Fibroblast of skin of left biceps (primary cell): ENCODE data around the gene TNFAIP2.
A peak's percentile ranks its signal among the peaks of the same experiment; 100 is the strongest.

ENCODE experiments used
- DNase-seq, 2 experiments: peaks; one replicate each; pipeline ENCODE4 v3.0.0-alpha.2; 2013; ENCODE audit warnings: low read depth in 2 of 2

TNFAIP2 gene

GRCh38 chr14:103122947-103123633, at the start of gene TNFAIP2:
Gene TNFAIP2, plus strand, starts transcription at chr14:103123461. Its CDS starts 2,997 bp downstream, at chr14:103126458.
- no peak for DNase-seq

DNA sequence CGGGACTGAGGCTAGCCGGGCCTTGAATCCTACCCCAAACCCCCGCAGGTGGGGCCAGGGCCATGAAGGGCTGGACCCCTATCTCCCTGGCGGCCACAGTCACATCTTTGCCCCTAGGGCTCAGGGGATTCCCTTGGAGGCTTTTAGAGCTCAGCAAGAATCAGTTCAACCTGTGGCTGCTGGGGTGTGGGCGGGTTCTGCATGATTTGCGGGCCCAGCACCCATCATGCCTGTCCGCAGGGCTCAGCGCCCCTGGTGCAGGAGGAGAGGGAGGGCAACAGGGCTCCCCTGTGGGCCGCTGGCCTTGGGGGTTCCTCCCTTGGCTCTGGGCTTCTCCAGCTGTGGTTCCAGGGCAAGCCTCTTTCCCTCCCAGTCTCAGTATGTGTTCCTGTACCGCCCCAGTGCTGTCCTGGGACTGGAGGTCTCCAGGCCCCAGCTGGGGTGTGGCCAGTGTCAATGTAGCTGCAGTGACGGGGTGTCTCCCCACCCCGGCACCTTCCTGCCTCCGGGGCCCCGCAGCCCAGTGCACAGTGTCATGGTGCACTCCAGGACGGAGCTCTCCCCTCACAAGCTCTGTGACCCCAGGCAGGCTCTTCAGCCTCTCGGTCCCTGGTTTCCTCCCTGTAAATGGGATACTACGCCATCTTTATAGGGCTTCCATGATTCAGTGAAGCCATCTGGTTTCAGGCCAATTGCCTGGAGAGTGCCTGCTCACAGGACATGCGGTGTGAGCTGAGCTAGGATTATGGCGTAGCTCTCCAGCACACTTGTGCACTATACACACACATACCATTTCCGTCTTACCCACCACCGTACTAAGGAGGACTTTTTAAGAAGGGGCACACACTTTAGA, 49.2 kb upstream of the TNFAIP2 start:
- no peak for DNase-seq

DNA sequence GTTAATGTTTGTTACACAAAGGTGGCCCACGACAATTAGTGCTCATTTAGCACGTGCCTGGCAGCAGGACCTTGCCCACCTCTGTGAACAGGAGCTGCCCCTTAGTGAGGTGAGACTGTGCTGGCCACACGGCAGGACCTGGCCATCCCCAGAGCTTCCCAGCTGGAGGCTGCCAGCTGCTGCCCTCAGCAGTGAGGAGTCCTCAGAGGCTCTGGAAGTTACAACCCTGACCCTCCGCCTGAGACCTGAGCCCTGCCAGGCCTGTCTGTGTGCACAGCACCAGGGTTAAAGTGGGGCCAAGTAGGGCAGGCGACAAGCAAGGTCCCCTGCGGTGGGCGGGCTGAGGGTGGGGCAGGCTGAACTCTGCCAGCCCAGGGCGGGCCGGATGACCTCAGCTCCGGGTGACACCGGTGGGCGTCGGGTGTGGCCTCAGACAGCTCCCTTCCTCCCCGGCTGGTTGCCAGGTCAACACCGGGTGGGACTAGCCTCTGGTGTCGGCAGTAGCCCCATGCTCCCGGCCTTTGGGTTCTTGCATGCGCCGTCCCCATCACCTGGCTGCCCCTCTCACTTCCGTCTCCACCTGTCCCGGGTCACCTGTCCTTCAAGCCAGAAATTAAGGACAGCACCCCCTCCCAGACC, 48.4 kb upstream of the TNFAIP2 start:
- DNase-seq = no peak

- DNase-seq = peak in 1 of 2 experiments; percentile 36
These were observed 44.9 kb upstream of the TNFAIP2 start for GRCh38 chr14:103078420-103078749.

GRCh38 chr14:103078860-103079587, 44.2 kb upstream of the TNFAIP2 start:
- DNase-seq = no peak

DNA sequence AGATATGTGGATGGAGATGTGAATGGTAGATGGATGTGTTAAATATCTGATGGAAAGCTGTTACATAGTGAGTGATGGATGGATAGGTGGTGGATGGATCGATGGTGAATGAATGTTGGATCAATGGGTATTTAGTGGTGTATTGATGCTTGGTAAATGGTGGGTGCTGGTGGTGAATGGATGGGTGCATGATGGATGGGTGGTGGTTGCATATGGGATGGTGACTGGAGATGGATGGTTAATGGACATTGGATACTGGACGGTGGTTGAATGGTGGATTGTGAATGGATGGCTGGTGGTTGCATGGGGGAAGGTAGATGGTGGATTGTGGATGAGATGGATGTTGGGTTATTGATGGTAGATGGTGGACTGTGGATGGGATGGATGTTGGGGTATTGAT, 41.3 kb upstream of the TNFAIP2 start:
- no peak for DNase-seq

GRCh38 chr14:103084021-103084919, 39.0 kb upstream of the TNFAIP2 start, which contains the start of gene LBHD2:
Gene LBHD2, plus strand, starts transcription at chr14:103084210. Its CDS starts 1,803 bp downstream, at chr14:103086013.
- no peak for DNase-seq

DNA sequence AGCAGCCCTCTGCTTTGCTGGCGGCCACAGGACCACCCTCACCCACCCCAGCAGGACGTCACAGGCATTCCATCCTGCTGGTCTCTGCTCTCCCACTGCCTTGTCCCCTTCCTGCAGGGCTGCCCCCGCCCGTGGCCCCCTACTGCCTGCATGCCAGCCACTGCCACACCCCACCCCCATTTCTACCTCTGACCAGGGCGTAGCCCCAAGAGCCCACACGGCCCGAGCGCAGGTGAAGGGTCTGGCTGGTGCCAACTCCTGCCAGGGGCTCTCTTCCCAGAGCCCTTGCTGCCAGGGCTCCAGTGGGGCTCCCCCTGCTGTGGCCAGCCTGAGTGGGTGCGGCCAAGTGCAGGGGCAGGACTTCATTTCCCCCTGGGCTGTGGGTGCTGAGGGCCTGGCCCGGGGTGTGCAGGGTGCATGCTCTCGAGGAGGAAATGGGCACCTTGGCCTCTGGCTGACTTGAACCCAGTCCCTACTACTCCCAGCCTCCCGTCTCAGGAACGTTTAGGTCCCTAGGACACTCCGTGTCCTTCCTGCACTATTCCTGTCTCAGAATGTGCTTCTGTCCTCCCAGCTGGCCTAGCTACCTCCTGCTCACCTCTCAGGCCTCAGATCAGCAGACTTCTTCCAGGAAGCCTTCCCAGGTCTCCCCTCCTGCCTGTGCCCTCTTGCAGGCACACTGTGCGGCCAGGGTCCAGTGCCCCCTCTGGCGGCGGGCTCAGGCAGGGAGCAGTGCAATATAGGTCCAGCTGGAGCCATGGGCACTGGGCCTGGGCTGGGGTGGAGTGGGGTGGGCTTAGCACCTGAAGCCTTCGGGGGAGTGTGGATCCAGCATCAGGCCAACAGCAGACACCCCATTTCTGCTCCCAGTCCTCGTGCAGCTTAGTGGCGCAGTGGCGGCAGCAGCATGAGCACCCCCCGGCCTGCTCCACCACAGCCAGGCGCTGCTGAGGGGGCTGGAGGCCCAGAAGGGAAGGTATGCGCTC, 37.9 kb upstream of the TNFAIP2 start:
- no peak for DNase-seq

DNA sequence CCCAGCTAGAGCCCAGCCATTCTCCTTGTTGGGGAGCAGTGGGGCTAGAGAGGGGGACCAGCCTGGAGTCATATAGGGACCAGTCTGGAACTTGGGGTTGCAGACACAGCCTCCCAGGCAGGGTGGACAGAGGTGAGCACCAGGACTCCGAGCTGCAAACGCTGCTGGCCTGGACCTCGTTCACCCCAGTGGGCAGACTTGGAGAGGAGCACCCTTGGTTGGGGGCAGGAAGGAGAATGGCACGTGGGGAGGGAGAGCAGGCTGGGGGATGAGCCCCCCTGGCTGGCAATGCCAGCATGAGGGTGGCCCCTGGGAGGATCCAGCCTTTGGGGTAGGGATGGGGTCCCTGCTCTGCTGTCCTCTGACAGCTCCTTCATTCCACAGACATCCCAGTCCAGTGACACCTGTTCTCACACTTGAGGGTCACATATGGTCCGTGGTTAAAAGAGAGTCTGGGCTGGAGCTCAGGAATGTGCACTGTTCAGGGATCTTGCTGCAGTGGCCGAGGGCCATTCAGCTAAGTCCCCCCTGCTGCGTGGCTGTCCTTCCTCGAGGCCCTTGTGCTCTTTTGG, 36.4 kb upstream of the TNFAIP2 start:
- DNase-seq = no peak

GRCh38 chr14:103087343-103087835, 35.9 kb upstream of the TNFAIP2 start:
- DNase-seq = no peak

DNA sequence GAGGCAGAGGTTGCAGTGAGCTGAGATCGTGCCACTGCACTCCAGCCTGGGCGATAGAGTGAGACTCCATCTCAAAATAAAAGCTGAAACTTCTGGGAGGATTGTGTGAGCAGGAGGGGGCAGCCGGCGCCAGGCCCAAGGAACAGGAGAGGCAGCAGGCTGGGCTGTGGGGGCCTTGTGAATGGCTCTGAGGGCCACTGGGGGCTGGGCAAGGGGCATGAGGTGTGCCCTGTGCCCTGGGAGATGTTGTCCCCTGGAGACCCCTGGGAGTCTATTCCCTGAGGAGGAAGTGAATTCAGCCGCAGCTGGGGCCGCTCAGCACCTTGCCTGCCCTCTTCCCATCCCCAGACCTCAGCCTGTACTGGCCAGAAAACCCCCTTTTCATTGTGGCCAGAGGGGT, 34.3 kb upstream of the TNFAIP2 start:
- DNase-seq = no peak

GRCh38 chr14:103089386-103090335, 33.6 kb upstream of the TNFAIP2 start:
- DNase-seq = no peak

DNA sequence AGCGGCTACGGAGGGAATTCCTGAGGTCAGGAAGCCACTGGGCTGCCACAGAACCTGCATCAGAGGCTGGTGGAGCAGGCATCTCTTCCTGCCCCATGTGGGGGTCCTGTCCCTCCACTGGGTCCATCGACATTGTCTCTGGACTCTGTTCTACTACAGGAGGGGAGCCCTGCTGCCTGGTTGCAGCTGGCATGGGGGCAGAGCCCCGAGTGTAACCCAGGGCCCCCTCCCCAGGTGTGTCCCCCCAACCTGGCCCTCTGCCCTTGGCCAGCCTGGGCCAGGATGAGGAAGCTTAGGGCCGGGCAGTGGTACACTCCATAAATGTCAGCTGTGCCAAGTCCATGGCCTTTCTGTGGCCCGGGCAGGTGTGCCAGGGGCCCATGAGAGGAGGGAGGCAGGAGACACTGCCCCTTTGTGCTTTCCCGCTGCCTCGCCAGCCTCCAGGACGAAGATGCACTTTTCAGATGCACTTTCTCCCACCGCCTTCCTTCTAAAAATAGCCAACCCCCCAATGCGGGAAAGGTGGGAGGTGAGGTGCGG, 32.7 kb upstream of the TNFAIP2 start:
- DNase-seq = no peak

- no peak for DNase-seq
These were observed 32.0 kb upstream of the TNFAIP2 start for GRCh38 chr14:103091041-103091882.

- no peak for DNase-seq
These were observed 31.4 kb upstream of the TNFAIP2 start for GRCh38 chr14:103091883-103092222.

DNA sequence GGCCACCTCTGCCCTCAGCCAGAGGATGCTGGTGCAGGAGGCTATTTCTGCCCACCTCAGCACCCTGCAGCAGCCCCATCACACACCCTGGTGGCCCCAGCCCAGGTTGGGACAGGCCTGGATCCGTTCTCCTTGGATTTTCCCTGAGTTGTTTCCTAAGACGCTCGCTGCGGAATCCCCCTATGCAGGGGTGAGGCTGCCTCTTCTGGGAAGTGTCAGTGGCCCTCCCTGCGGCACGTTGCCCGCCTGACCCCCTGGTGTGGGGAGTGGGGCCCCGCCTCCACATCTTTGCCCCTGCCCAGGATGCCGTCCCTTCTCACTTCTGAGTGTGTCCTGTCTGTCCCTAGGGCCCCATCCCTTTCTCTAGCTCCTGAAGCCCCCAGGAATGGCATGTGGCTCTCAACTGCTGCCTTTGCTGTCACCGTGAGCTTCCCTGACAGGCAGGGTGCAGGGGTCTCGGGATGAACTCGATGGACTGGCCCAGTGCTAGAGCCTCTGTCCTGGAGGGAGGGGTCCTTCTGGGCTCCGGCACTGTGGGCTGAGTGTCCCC, 29.3 kb upstream of the TNFAIP2 start:
- DNase-seq = no peak
